GM23248 (cell line): ENCODE measurements around the gene CMTM6.

Experiments
- EZH2 ChIP-seq: fragments of 200-600 bp; sonication (generic); IDR thresholded peaks from 2 replicates; pipeline ENCODE4 v1.6.1; 2018; ENCODE audit warnings: antibody characterized with exemption, mild to moderate bottlenecking; ENCODE audit not compliant: insufficient read depth, poor library complexity, severe bottlenecking
- EZH2phosphoT487 ChIP-seq: fragments of 200-600 bp; sonication (generic); IDR thresholded peaks from 2 replicates; pipeline ENCODE4 v1.6.1; 2018; ENCODE audit warnings: antibody characterized with exemption, moderate library complexity, mild to moderate bottlenecking, low read depth; ENCODE audit not compliant: insufficient read depth

GRCh38 chr3:32508711-32509110 lies 6.1 kb upstream of the CMTM6 start:
- TF ChIP-seq EZH2 (no peak), EZH2phosphoT487 (no peak)
